GM12892 (cell line): Measurements from ENCODE around the gene LRRC1.

Experiments
- POLR2A ChIP-seq: IDR thresholded peaks from 2 replicates; pipeline ENCODE4 v1.6.1; 2011; ENCODE audit warnings: low read depth, low read length, control low read depth
- TAF1 ChIP-seq: IDR thresholded peaks from 2 replicates; pipeline ENCODE4 v1.6.1; 2011; ENCODE audit warnings: low read depth, mild to moderate bottlenecking, control low read depth, low read length, borderline replicate concordance

- no peak for TF ChIP-seq POLR2A
- no peak for TF ChIP-seq TAF1
These were observed 117.9 kb downstream of the LRRC1 start for GRCh38 chr6:53912661-53913060.
